ENCODE measurements around the gene CLRN2.
A peak's percentile ranks its signal among the peaks of the same experiment; 100 is the strongest.
"Not testable (repeated sequence)": the region's sequence is repeated elsewhere in the genome, so short reads cannot be mapped to it uniquely, and the experiment has no call there.

The CLRN2 gene

GRCh38 chr4:17504081-17504480 is 10.9 kb upstream of the CLRN2 start:
- no peak for DNase-seq

DNA sequence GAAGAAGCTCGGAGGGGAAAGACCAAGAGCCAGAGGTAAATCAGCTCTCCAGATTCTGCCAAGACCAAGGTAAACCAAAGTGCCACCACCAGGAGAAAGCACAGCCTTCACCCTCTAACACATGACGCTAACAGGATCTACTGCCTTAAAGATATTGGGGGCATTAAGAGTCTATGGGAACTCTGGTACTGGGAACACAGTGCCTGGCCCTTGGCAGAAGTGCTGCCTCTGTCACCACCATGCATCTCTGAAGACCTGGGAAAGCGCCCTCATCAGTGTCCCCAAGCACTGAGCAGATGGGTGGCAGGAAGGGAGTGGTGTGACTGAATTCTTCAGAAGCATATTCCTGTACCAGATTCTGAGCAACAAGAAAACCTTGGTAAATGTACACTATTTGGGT is 4.4 kb upstream of the CLRN2 start:
- no peak for DNase-seq

- no peak for DNase-seq
Observed at GRCh38 chr4:17511051-17511450, 3.9 kb upstream of the CLRN2 start.

DNA sequence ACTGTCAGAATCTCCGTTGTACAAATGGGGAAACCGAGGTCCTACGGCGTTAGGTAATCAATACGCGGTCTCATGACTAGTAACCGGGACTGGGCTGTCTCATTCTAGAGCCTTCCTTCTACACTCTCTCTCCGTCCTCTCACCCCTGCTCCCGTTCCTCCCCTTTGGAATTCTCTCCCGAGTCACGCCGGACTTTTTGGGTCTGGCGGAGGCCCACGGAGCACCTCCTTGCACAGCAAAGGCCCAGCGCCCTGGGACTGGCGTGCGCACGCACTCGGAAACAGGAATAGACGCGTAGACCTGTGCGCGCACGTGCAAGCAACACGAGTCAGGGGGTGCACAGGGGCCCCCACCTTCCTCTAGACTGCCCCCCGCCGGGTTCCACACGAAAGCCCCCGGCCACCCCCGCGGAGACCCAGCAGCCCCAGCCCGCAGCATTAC is 3.4 kb upstream of the CLRN2 start:
- DNase-seq: peak; percentile 66

DNA sequence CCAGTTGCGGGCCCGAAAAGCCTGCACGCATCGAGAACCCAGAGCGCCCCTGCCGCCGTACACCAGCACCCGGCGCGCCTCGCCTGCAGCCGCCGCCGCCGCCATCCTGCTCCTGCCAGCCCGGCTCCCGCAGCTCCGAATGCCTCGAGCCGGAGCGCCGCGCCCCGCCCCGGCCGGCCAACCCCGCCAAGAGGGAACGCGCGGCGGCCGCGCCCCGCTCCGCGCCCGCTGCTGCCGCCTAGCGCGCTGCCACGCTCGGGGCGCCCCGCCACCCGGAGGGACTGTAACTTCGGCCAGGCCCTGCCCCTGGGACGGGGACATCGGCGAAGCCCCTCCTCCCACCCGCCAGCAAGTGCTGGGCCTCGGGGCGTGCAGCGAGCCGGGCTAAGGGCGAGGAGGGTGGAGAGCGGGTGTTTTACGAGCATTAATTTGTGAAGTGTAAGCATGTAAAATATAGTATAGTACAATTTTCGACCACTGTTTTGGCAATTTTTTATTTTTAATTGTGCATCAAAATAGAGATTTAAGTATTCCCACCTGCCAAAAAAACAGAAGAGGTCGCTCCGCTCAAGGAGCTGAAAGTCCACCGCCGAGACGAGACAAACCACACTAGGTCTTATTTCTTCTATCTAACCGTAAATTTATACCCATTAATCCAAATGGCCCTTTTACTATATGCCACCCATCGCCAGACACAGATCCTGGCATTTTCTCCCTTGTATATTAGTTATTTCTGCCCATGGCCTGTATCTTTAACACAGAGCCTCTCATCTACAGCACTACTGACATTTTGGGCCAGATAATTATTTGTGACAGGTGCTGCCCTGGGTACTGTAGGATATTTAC is 2.8 kb upstream of the CLRN2 start, which contains the start of gene QDPR:
TSS of gene QDPR (minus strand) at position 141 of the 846 bp plus-strand sequence. CDS start at position 105, 36 bp downstream.
- peak; percentile 81 for DNase-seq

DNA sequence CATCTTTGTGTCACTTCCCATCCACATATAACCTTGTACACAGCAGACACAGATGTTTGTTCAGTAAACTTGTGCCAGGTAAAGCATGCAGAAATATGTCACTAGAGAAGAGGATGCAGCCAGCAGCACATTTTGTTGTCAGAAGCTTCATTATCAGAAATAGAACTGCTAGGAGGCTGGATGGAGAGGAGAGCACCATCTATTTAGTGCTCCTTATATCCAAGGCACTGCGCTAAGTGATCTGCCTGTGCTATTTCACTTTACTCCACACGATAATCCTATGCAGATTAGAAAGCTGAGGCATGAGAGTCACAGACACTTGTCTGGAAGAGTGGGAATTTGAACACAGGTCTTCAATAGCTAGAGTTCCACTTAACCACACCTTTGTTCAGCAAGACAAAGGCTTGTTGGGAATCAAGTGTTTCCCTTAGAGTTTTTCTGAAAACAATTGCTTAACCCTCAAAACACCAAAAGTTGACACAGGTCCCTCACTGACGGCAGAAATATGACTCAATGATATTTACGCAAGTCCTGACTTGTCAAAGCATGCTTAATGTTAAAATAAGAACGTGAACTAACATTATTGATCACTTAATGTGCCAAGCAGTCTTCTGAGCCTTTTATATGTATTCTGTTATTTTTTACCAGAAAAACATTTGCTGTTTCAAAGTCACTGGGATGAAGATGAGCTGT is 1.8 kb upstream of the CLRN2 start:
- no peak for DNase-seq

DNA sequence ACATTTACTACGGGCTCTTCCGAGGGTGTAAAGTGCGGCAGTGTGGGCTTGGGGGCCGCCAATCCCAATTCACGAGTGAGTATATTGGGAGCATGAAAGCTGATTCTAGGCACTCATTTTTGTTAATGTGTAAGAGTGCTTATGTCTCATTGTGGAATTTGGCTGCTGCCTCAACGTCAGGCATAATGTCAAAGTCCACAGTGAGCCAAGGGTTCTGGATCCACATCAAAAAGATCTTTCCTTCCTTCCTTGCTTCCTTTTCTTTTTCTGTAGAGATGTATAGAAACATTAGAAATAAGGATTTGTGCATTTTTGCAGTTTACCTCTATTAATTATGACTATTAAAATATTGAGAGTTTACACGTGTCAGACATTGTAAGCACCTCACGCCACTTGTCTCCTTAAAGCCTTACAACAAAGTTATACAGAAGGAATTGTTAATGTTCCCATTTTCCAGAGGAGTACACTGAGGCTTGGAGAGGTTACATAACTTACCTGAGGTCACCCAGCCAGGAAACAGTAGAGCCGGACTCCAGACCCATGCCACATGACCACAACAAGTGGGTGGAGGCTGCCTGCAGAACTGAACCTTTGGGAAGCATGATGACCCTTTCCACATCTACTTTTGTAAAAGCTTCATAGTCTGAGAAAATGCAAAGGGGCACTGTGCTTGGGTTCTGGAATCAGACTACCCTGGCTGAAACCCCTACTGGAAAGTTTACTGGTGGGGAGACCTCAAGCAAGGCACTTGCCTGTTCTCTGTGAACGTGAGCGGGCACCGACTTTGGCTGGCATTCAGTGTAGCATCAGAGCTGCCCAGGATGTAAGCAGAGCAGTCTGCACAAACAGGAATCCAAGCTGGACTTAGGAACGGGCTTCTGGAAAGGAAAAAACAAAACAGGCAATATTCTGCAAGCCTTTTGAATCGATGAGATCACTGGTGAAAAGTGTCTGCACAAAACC is 761 bp downstream of the CLRN2 start:
- no peak for DNase-seq

DNA sequence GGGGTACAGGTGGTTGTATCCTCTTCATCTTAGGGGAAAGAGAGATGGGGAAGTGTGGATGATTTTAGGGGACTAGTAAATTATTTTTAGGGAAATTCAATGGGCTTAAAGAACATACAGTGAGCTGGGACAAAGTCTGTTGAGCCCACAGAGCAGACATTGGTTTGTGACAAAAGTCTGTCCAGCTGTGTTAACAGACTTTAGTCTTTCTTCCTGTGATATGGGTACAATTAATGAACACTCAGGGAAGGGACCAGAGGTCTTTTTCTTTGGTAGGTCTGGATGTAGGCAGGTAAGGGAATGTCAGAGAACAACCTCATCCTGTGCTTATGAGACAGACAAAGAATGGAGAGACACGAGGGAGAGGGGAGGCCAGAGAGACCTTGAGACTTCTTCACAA is 2.0 kb downstream of the CLRN2 start:
- DNase-seq: no peak

- DNase-seq: no peak
Observed at GRCh38 chr4:17517664-17518063, 2.7 kb downstream of the CLRN2 start.

DNA sequence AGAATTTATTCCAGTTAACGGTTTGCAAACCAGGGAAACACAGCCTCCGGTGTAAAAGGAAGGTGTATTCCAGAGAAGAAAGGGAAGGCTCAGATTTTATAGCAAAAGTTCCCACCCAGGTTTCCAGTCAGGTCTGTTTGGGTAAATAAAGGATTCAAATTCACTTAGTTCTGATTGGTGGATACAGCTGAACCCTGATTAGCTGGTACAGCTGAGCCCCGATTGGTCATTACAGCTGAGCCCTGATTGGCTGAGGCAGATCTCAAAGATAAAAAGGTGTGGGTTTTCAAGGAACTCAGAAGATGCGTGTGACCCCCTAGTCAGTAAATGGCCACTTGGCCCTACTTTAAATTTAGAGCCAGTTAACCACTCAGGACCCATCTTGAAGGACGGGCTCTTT is 6.6 kb downstream of the CLRN2 start:
- no peak for DNase-seq

DNA sequence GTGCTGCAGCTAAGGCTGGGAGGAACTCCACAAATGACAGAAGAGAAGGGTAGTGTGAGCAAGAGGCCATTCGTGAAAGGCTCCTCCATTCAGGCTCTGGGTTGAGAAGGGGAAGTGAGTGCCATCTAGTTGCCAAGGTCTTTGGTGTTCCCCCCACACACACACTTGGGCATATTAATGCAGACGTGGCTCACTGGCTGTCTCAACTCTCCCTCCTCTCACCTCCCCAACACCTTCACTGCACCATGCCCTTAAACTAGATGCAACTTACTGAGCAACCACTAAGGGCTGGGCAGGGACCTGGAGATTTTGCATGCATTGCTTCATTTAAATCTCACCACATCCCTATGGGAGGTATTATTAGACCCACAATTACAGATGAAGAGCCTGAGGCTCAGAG is 8.7 kb downstream of the CLRN2 start:
- DNase-seq: no peak

GRCh38 chr4:17526695-17527477 is 11.9 kb downstream of the CLRN2 start:
- no peak for DNase-seq

DNA sequence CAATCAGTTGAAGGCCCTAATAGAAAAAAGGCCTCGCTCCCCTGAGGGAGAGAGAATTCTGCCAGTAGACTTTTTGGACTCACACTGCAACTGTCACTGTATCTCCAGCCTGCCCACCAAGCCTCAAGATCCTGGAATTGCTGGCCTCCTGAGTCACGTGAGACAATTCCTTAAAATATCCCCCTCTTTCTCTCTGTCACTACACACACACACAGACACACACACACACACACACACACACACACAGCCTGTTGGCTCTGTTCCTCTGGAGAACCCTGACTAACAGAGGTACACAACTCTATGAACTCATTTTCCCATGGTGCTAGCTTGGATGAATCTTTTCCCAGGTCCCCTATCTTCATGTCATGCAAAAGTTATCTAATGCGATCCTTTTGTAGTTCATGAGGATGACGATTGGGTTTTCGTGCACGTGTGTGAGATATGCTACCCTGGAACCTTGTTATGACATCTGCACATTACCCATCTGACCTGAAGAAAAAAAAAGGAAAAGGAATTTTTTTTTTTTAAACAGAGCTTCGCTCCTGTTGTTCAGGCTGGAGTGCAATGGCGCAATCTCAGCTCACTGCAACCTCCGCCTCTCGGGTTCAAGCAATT is 13.7 kb downstream of the CLRN2 start:
- DNase-seq: no peak

GRCh38 chr4:17531538-17532285 is 16.7 kb downstream of the CLRN2 start:
- DNase-seq: no peak

DNA sequence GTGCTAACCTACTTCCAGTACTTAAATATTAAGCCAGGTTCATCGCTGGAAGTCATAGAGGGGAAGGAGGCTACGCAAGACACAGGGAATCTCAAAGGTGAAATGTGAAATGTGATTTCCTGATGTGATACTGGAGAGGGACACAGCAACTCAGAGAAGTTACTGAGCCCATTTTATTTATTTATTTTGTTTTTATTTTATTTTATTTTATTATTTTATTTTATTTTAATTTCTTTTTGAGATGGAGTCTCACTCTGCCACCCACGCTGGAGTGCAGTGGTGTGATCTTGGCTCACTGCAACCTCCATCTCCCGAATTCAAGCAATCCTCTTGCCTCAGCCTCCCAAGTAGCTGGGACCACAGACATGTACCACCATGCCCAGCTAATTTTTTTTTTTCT is 19.7 kb downstream of the CLRN2 start:
- no peak for DNase-seq

DNA sequence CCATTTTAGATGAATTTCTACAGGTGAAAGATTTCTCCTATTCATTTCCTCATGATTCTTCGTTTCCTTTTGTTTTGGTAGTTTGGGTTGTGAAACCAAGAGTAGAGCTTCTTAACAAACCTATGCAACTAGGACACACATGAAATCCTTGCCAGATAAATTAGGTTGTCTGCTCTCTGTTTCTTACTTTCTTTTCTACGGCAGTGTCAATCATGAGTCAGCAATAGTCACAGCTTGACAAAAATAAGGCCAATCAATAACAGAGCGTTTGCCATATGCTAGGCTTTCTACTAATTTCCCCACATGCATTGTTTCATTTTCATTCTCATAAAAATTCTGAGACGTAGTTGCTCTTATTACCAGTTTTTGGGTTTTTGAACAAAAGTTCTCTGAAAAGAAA is 20.3 kb downstream of the CLRN2 start:
- DNase-seq: no peak

DNA sequence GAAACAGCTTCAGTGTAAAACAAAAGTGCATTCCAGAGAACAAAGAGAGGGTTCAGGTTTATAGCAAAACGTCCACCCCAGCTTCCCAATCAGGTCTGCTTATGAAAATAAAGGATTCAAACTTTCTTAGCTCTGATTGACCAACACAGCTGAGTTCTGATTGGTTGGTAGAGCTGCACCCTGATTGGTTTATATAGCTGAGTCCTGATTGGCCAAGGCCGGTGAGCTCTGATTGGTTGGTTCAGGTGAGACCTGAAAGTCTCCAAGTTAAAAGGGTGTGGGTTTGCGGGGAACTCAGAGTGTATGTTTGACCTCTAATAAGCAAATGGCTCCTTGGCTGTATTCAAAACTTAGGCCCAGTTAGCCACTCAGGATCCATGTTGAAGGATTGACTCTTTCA is 20.9 kb downstream of the CLRN2 start:
- no peak for DNase-seq

- DNase-seq: not testable (repeated sequence)
Observed at GRCh38 chr4:17537060-17537459, 22.1 kb downstream of the CLRN2 start.

- no peak for DNase-seq
Observed at GRCh38 chr4:17544205-17544604, 29.2 kb downstream of the CLRN2 start.

DNA sequence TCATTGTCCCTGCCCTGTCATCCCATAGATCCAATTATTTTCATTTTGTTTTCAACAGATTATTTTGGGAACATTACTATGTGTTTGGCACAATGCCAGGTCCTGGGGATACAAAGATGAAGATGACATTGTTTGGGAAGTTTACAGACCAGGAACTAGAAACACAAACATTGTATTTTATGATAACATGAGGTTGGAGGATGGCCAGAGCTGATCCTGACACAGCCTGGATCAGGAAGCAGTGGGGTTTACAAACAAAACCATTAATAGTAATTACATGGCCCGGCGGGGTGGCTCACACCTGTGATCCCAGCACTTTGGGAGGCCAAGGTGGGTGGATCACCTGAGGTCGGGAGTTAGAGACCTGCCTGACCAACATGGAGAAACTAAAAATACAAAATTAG is 29.9 kb downstream of the CLRN2 start:
- no peak for DNase-seq

All from right forelimb (tissue), 1 donor.